ENCODE measurements around the gene TMEM25. TPM values are rescaled to one million over a fixed set of nuclear protein-coding genes. Genes with fewer than 3 reads are reported as not detected.

Gene TMEM25
- total RNA-seq, 1 experiment from 2014 or later: 13.2 TPM

- ChIA-PET CTCF (interaction anchor here (0.6 kb wide), 1 partner anchor 48 kb away, joined by 5 read pairs; no protein-coding TSS in a partner anchor), POLR2A (ENCODE audit: low non-redundant PET) (interaction anchor here (0.6 kb wide), 1 partner anchor 23 kb away, joined by 4 read pairs; no protein-coding TSS in a partner anchor)
- H3K27me3 ChIP-seq (replicated peaks; ENCODE audit: insufficient read depth, low read depth, low read length, poor library complexity): no peaks in the 10 kb centered on the region
- H3K36me3 ChIP-seq (ENCODE audit: insufficient read depth, low read length, poor library complexity, severe bottlenecking): peaks cover 12% of the 10 kb centered on the region
- no peaks in the 10 kb centered on the region for H3K4me1 ChIP-seq (ENCODE audit: insufficient read depth, low read length, poor library complexity, severe bottlenecking)
- BruUV-seq (replicated peaks): no TSS peak
- H3K4me3 ChIP-seq (ENCODE audit: low read depth, low read length, poor library complexity, severe bottlenecking): no peak overlapping the region
- no peak overlapping the region for H3K27ac ChIP-seq (ENCODE audit: low read depth, low read length, poor library complexity, severe bottlenecking)
- DNase-seq (ENCODE audit: low spot score): no peak
- H3K9me3 ChIP-seq (ENCODE audit: low read depth, low read length, poor library complexity, severe bottlenecking): no peaks in the 10 kb centered on the region
- intact Hi-C loops (cut with micrococcal nuclease; ENCODE audit: unreplicated experiment): no loop called here
- TF ChIP-seq EZH2 (IDR thresholded peaks at IDR 0.05; ENCODE audit: borderline replicate concordance, low read depth, low read length, poor library complexity, severe bottlenecking): no peak
- no peak for TF ChIP-seq CTCF (conservative IDR thresholded peaks at IDR 0.05; ENCODE audit: low read depth, low read length)
Measured at GRCh38 chr11:118547132-118547531, 16.1 kb downstream of the TMEM25 start.

- no peaks in the 10 kb centered on the region for H3K27me3 ChIP-seq (replicated peaks; ENCODE audit: insufficient read depth, low read depth, low read length, poor library complexity)
- TF ChIP-seq EZH2 (IDR thresholded peaks at IDR 0.05; ENCODE audit: borderline replicate concordance, low read depth, low read length, poor library complexity, severe bottlenecking) (no peak), CTCF (conservative IDR thresholded peaks at IDR 0.05; ENCODE audit: low read depth, low read length) (no peak)
- no peaks in the 10 kb centered on the region for H3K9me3 ChIP-seq (ENCODE audit: low read depth, low read length, poor library complexity, severe bottlenecking)
- peaks cover 25% of the 10 kb centered on the region for H3K36me3 ChIP-seq (ENCODE audit: insufficient read depth, low read length, poor library complexity, severe bottlenecking)
- H3K4me3 ChIP-seq (ENCODE audit: low read depth, low read length, poor library complexity, severe bottlenecking): no peak overlapping the region
- no peak for DNase-seq (ENCODE audit: low spot score)
- H3K27ac ChIP-seq (ENCODE audit: low read depth, low read length, poor library complexity, severe bottlenecking): no peak overlapping the region
- intact Hi-C loops (cut with micrococcal nuclease; ENCODE audit: unreplicated experiment): no loop called here
- no peaks in the 10 kb centered on the region for H3K4me1 ChIP-seq (ENCODE audit: insufficient read depth, low read length, poor library complexity, severe bottlenecking)
- ChIA-PET POLR2A (ENCODE audit: low non-redundant PET) (no interaction called here), CTCF (no interaction called here)
- no TSS peak for BruUV-seq (replicated peaks)
Measured at GRCh38 chr11:118552341-118552740, 21.3 kb downstream of the TMEM25 start.

- ChIA-PET CTCF (no interaction called here), POLR2A (ENCODE audit: low non-redundant PET) (interaction anchor here (0.6 kb wide), 1 partner anchor 256 kb away, joined by 3 read pairs; no protein-coding TSS in a partner anchor)
- peaks cover 7% of the 10 kb centered on the region for H3K36me3 ChIP-seq (ENCODE audit: insufficient read depth, low read length, poor library complexity, severe bottlenecking)
- H3K9me3 ChIP-seq (ENCODE audit: low read depth, low read length, poor library complexity, severe bottlenecking): no peaks in the 10 kb centered on the region
- no peak for DNase-seq (ENCODE audit: low spot score)
- TF ChIP-seq EZH2 (IDR thresholded peaks at IDR 0.05; ENCODE audit: borderline replicate concordance, low read depth, low read length, poor library complexity, severe bottlenecking): no peak
- TF ChIP-seq CTCF (conservative IDR thresholded peaks at IDR 0.05; ENCODE audit: low read depth, low read length): no peak
- BruUV-seq (replicated peaks): no TSS peak
- no peaks in the 10 kb centered on the region for H3K27me3 ChIP-seq (replicated peaks; ENCODE audit: insufficient read depth, low read depth, low read length, poor library complexity)
- no peak overlapping the region for H3K4me3 ChIP-seq (ENCODE audit: low read depth, low read length, poor library complexity, severe bottlenecking)
- intact Hi-C loops (cut with micrococcal nuclease; ENCODE audit: unreplicated experiment): no loop called here
- H3K4me1 ChIP-seq (ENCODE audit: insufficient read depth, low read length, poor library complexity, severe bottlenecking): no peaks in the 10 kb centered on the region
- H3K27ac ChIP-seq (ENCODE audit: low read depth, low read length, poor library complexity, severe bottlenecking): no peak overlapping the region
Measured at GRCh38 chr11:118560806-118561205, 29.8 kb downstream of the TMEM25 start.
